SU-DHL-6 (cell line): ENCODE data around the gene COL18A1.

Experiments used
- H2AFZ ChIP-seq: fragments of 200-600 bp; sonication (generic); 2 replicates; pipeline ENCODE4 v1.6.1; 2014; ENCODE audit warnings: low read depth, mild to moderate bottlenecking, moderate library complexity, mixed read lengths, antibody characterized with exemption, low read length; ENCODE audit not compliant: severe bottlenecking
- H3F3A ChIP-seq: fragments of 200-600 bp; shearing (Covaris generic); 2 replicates; pipeline ENCODE4 v1.6.0; 2016; ENCODE audit warnings: antibody characterized with exemption, mild to moderate bottlenecking; ENCODE audit not compliant: insufficient read depth
- H3K27ac ChIP-seq: fragments of 200-600 bp; sonication (generic); 2 replicates; pipeline ENCODE4 v1.5.1; 2016; ENCODE audit warnings: low read depth, mild to moderate bottlenecking, low read length, moderate library complexity, mixed read lengths
- H3K27me3 ChIP-seq: fragments of 200-600 bp; sonication (generic), shearing (Covaris generic); 2 replicates; pipeline ENCODE4 v1.6.0; 2014; ENCODE audit warnings: mild to moderate bottlenecking, low read length
- H3K36me3 ChIP-seq: fragments of 200-600 bp; sonication (generic); 2 replicates; pipeline ENCODE4 v1.6.1; 2014; ENCODE audit warnings: mild to moderate bottlenecking, low read length, mixed read lengths
- H3K4me2 ChIP-seq: fragments of 300-600, 200-600 bp; shearing (Covaris generic), sonication (generic); 2 replicates; pipeline ENCODE4 v1.6.0; 2014; ENCODE audit warnings: low read length, low read depth, mild to moderate bottlenecking; ENCODE audit not compliant: poor library complexity, severe bottlenecking
- H3K4me3 ChIP-seq: fragments of 200-600 bp; sonication (generic); 2 replicates; pipeline ENCODE4 v1.5.1; 2014; ENCODE audit warnings: antibody characterized with exemption, low read length, mild to moderate bottlenecking, mixed read lengths; ENCODE audit not compliant: insufficient read depth, poor library complexity, severe bottlenecking
- H3K79me2 ChIP-seq: fragments of 200-600 bp; sonication (generic); 2 replicates; pipeline ENCODE4 v1.6.1; 2014; ENCODE audit warnings: mild to moderate bottlenecking, low read length, moderate library complexity; ENCODE audit not compliant: insufficient read depth
- H3K9ac ChIP-seq: fragments of 200-600 bp; sonication (generic); 2 replicates; pipeline ENCODE4 v1.7.0; 2014; ENCODE audit warnings: mild to moderate bottlenecking, low read length
- H3K9me2 ChIP-seq: fragments of 200-600 bp; sonication (generic); replicated peaks from 2 replicates; pipeline ENCODE4 v1.6.1; 2014; ENCODE audit warnings: low read length; ENCODE audit not compliant: insufficient read depth
- H3K9me3 ChIP-seq: fragments of 200-600 bp; sonication (generic); 2 replicates; pipeline ENCODE4 v1.6.1; 2014; ENCODE audit warnings: low read length, mixed read lengths; ENCODE audit not compliant: insufficient read depth
- H4K20me1 ChIP-seq: fragments of 200-600 bp; sonication (generic); 2 replicates; pipeline ENCODE4 v1.6.1; 2014; ENCODE audit warnings: low read depth, mild to moderate bottlenecking, antibody characterized with exemption, low read length, moderate library complexity, mixed read lengths
- CTCF ChIP-seq: fragments of 200-600 bp; sonication (generic); IDR thresholded peaks from one replicate; pipeline ENCODE4 v1.5.1; 2017; ENCODE audit warnings: antibody characterized with exemption, mild to moderate bottlenecking, low read length, moderate library complexity; ENCODE audit not compliant: insufficient read depth, poor library complexity, severe bottlenecking
- EZH2phosphoT487 ChIP-seq: fragments of 200-600 bp; sonication (generic), shearing (Covaris generic); conservative IDR thresholded peaks from 2 replicates; pipeline ENCODE4 v1.6.1; 2018; ENCODE audit warnings: mild to moderate bottlenecking, antibody characterized with exemption, low read length, moderate library complexity, mixed read lengths

Gene COL18A1

GRCh38 chr21:45356653-45357435, 48.1 kb upstream of the COL18A1 start:
- Histone ChIP-seq H3K27me3 (no peaks in the 10 kb centered on the region), H3K79me2 (no peaks in the 10 kb centered on the region), H3K9me3 (no peaks in the 10 kb centered on the region), H3K9ac (no peak overlapping the region), H4K20me1 (no peaks in the 10 kb centered on the region), H3K9me2 (no peaks in the 10 kb centered on the region), H3F3A (no peaks in the 10 kb centered on the region), H2AFZ (no peak overlapping the region), H3K4me2 (no peak overlapping the region), H3K27ac (no peak overlapping the region), H3K4me3 (no peak overlapping the region), H3K36me3 (no peaks in the 10 kb centered on the region)
- TF ChIP-seq CTCF (no peak), EZH2phosphoT487 (no peak)

- H3F3A ChIP-seq: no peaks in the 10 kb centered on the region
- H3K4me3 ChIP-seq: no peak overlapping the region
- H3K9me3 ChIP-seq: no peaks in the 10 kb centered on the region
- TF ChIP-seq EZH2phosphoT487 (no peak), CTCF (no peak)
- no peak overlapping the region for H3K27ac ChIP-seq
- no peaks in the 10 kb centered on the region for H3K36me3 ChIP-seq
- no peak overlapping the region for H3K4me2 ChIP-seq
- no peaks in the 10 kb centered on the region for H3K79me2 ChIP-seq
- H3K27me3 ChIP-seq: no peaks in the 10 kb centered on the region
- H3K9me2 ChIP-seq: no peaks in the 10 kb centered on the region
- H3K9ac ChIP-seq: no peak overlapping the region
- H2AFZ ChIP-seq: no peak overlapping the region
- no peaks in the 10 kb centered on the region for H4K20me1 ChIP-seq
Observed at GRCh38 chr21:45357436-45358260, 47.3 kb upstream of the COL18A1 start.

- Histone ChIP-seq H2AFZ (no peak overlapping the region), H3K4me2 (no peak overlapping the region), H3K27me3 (no peaks in the 10 kb centered on the region), H4K20me1 (no peaks in the 10 kb centered on the region), H3K79me2 (no peaks in the 10 kb centered on the region), H3K9ac (no peak overlapping the region), H3K4me3 (no peak overlapping the region), H3K9me2 (no peaks in the 10 kb centered on the region), H3K9me3 (no peaks in the 10 kb centered on the region), H3F3A (no peaks in the 10 kb centered on the region), H3K27ac (no peak overlapping the region), H3K36me3 (no peaks in the 10 kb centered on the region)
- TF ChIP-seq EZH2phosphoT487: no peak
Observed at GRCh38 chr21:45358261-45358670, 46.7 kb upstream of the COL18A1 start.
